ENCODE data around the gene STON1.
A peak's percentile ranks its signal among the peaks of the same experiment; 100 is the strongest.

STON1 gene, protein sequence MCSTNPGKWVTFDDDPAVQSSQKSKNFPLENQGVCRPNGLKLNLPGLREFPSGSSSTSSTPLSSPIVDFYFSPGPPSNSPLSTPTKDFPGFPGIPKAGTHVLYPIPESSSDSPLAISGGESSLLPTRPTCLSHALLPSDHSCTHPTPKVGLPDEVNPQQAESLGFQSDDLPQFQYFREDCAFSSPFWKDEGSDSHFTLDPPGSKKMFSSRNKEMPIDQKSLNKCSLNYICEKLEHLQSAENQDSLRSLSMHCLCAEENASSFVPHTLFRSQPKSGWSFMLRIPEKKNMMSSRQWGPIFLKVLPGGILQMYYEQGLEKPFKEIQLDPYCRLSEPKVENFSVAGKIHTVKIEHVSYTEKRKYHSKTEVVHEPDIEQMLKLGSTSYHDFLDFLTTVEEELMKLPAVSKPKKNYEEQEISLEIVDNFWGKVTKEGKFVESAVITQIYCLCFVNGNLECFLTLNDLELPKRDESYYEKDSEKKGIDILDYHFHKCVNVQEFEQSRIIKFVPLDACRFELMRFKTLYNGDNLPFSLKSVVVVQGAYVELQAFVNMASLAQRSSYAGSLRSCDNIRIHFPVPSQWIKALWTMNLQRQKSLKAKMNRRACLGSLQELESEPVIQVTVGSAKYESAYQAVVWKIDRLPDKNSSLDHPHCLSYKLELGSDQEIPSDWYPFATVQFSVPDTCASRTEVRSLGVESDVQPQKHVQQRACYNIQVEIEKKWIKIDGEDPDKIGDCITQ

GRCh38 chr2:48530033-48530811, at the start of gene STON1:
Gene STON1, plus strand, starts transcription at chr2:48530154. Its CDS starts 50,480 bp downstream, at chr2:48580634.
- Histone ChIP-seq H3K9me3 (ENCODE audit: low read length) (no peaks in the 10 kb centered on the region), H3K36me3 (ENCODE audit: insufficient read depth, low read length) (no peaks in the 10 kb centered on the region), H2AFZ (ENCODE audit: low read length) (no peak within 1 kb of the TSS), H3K4me2 (ENCODE audit: low read length) (peak within 1 kb of the TSS; percentile 82), H3K27ac (ENCODE audit: low read depth, low read length, poor library complexity, severe bottlenecking) (no peak within 1 kb of the TSS), H3K9me2 (ENCODE audit: low read depth, low read length) (no peaks in the 10 kb centered on the region), H3K27me3 (ENCODE audit: insufficient read depth, low read length) (no peaks in the 10 kb centered on the region), H3K9ac (ENCODE audit: low read length) (peak within 1 kb of the TSS; percentile 42; the same call in 1 of the 2 replicates), H3K4me3 (ENCODE audit: low read depth, low read length, poor library complexity, severe bottlenecking) (peak within 1 kb of the TSS; percentile 58), H3K4me1 (ENCODE audit: insufficient read depth, low read length, severe bottlenecking) (peaks cover 6% of the 10 kb centered on the region), H4K20me1 (ENCODE audit: insufficient read depth, low read length) (no peaks in the 10 kb centered on the region), H3F3A (ENCODE audit: insufficient read depth, low read length) (no peaks in the 10 kb centered on the region), H3K79me2 (ENCODE audit: insufficient read depth, low read length) (no peaks in the 10 kb centered on the region)
- TF ChIP-seq EZH2 (IDR thresholded peaks at IDR 0.05; ENCODE audit: borderline replicate concordance, low read length) = no peak
- TF ChIP-seq, protein P1, sequence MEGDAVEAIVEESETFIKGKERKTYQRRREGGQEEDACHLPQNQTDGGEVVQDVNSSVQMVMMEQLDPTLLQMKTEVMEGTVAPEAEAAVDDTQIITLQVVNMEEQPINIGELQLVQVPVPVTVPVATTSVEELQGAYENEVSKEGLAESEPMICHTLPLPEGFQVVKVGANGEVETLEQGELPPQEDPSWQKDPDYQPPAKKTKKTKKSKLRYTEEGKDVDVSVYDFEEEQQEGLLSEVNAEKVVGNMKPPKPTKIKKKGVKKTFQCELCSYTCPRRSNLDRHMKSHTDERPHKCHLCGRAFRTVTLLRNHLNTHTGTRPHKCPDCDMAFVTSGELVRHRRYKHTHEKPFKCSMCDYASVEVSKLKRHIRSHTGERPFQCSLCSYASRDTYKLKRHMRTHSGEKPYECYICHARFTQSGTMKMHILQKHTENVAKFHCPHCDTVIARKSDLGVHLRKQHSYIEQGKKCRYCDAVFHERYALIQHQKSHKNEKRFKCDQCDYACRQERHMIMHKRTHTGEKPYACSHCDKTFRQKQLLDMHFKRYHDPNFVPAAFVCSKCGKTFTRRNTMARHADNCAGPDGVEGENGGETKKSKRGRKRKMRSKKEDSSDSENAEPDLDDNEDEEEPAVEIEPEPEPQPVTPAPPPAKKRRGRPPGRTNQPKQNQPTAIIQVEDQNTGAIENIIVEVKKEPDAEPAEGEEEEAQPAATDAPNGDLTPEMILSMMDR (IDR thresholded peaks at IDR 0.05; ENCODE audit: low read length) = no peak

GRCh38 chr2:48480526-48480925, 49.4 kb upstream of the STON1 start:
- no peaks in the 10 kb centered on the region for H3K79me2 ChIP-seq (ENCODE audit: insufficient read depth, low read length)
- H3K4me2 ChIP-seq (ENCODE audit: low read length) = no peak overlapping the region
- TF ChIP-seq, protein P1 (IDR thresholded peaks at IDR 0.05; ENCODE audit: low read length) = no peak
- H2AFZ ChIP-seq (ENCODE audit: low read length) = no peak overlapping the region
- H3K4me3 ChIP-seq (ENCODE audit: low read depth, low read length, poor library complexity, severe bottlenecking) = no peak overlapping the region
- no peaks in the 10 kb centered on the region for H3K9me3 ChIP-seq (ENCODE audit: low read length)
- no peaks in the 10 kb centered on the region for H3F3A ChIP-seq (ENCODE audit: insufficient read depth, low read length)
- no peaks in the 10 kb centered on the region for H3K4me1 ChIP-seq (ENCODE audit: insufficient read depth, low read length, severe bottlenecking)
- H4K20me1 ChIP-seq (ENCODE audit: insufficient read depth, low read length) = no peaks in the 10 kb centered on the region
- no peaks in the 10 kb centered on the region for H3K9me2 ChIP-seq (ENCODE audit: low read depth, low read length)
- no peaks in the 10 kb centered on the region for H3K27me3 ChIP-seq (ENCODE audit: insufficient read depth, low read length)
- H3K9ac ChIP-seq (ENCODE audit: low read length) = no peak overlapping the region
- H3K27ac ChIP-seq (ENCODE audit: low read depth, low read length, poor library complexity, severe bottlenecking) = no peak overlapping the region
- H3K36me3 ChIP-seq (ENCODE audit: insufficient read depth, low read length) = peaks cover 36% of the 10 kb centered on the region

- Histone ChIP-seq H3K9ac (ENCODE audit: low read length) (no peak overlapping the region), H3K27me3 (ENCODE audit: insufficient read depth, low read length) (no peaks in the 10 kb centered on the region), H3K9me3 (ENCODE audit: low read length) (no peaks in the 10 kb centered on the region), H3K4me3 (ENCODE audit: low read depth, low read length, poor library complexity, severe bottlenecking) (no peak overlapping the region), H3K27ac (ENCODE audit: low read depth, low read length, poor library complexity, severe bottlenecking) (no peak overlapping the region), H2AFZ (ENCODE audit: low read length) (no peak overlapping the region), H3K79me2 (ENCODE audit: insufficient read depth, low read length) (no peaks in the 10 kb centered on the region), H3K4me1 (ENCODE audit: insufficient read depth, low read length, severe bottlenecking) (no peaks in the 10 kb centered on the region), H3K4me2 (ENCODE audit: low read length) (no peak overlapping the region), H3K36me3 (ENCODE audit: insufficient read depth, low read length) (peaks cover 43% of the 10 kb centered on the region), H3F3A (ENCODE audit: insufficient read depth, low read length) (no peaks in the 10 kb centered on the region), H4K20me1 (ENCODE audit: insufficient read depth, low read length) (no peaks in the 10 kb centered on the region), H3K9me2 (ENCODE audit: low read depth, low read length) (no peaks in the 10 kb centered on the region)
- TF ChIP-seq, protein P1 (IDR thresholded peaks at IDR 0.05; ENCODE audit: low read length) = no peak
- no peak for TF ChIP-seq EZH2 (IDR thresholded peaks at IDR 0.05; ENCODE audit: borderline replicate concordance, low read length)
Observed at GRCh38 chr2:48482313-48482712, 47.6 kb upstream of the STON1 start.
